Activated CD8-positive, alpha-beta T cell treated with anti-CD3 and anti-CD28 coated beads for 36 hours (primary cell): ENCODE measurements around the gene FLRT2. TPM values are rescaled to one million over a fixed set of nuclear protein-coding genes. Genes with fewer than 3 reads are reported as not detected.

Experiments used
- ATAC-seq: fragments of 200-7000 bp; cut with Tn5 transposase; one replicate; pipeline ENCODE4 v1.10.0; 2021; ENCODE audit warnings: mild to moderate bottlenecking, moderate library complexity
- CTCF ChIA-PET: fragments of 350-600 bp; sonication (Branson Sonifier 250); formaldehyde crosslinking; loops from one replicate; lab custom pipeline; 2021; ENCODE audit warnings: antibody characterized with exemption; lab: Charles Lee
- POLR2A ChIA-PET: fragments of 350-600 bp; sonication (Branson Sonifier 250); formaldehyde crosslinking; loops from one replicate; lab custom pipeline; 2021; ENCODE audit warnings: antibody characterized with exemption; lab: Charles Lee
- DNase-seq: peaks from one replicate; pipeline ENCODE4 v3.0.0-alpha.2; 2020
- H3K27ac Mint-ChIP-seq: one replicate; pipeline ENCODE4 v1.8.0; 2021; ENCODE audit warnings: mild to moderate bottlenecking, mixed read lengths
- H3K27me3 Mint-ChIP-seq: one replicate; pipeline ENCODE4 v1.8.0; 2021; ENCODE audit warnings: mixed read lengths
- H3K36me3 Mint-ChIP-seq: one replicate; pipeline ENCODE4 v1.8.0; 2021; ENCODE audit warnings: low read depth, mixed read lengths
- H3K4me1 Mint-ChIP-seq: one replicate; pipeline ENCODE4 v1.8.0; 2021; ENCODE audit warnings: low read depth, mixed read lengths
- H3K4me3 Mint-ChIP-seq: one replicate; pipeline ENCODE4 v1.8.0; 2021; ENCODE audit warnings: mild to moderate bottlenecking, moderate library complexity, mixed read lengths
- H3K9me3 Mint-ChIP-seq: one replicate; pipeline ENCODE4 v1.8.0; 2021; ENCODE audit warnings: mixed read lengths
- intact Hi-C: fragments of 100-400 bp; cut with micrococcal nuclease; formaldehyde crosslinking; loops from one replicate; pipeline ENCODE4 v1.10.0; 2022
- total RNA-seq, 2 experiments: library from RNA; stranded (reverse); gene quantifications; one replicate each; pipeline ENCODE4 v1.2.3, GENCODE V29; 2021
- TF ChIP-seq, protein P1 (sequence below): fragments of 200-600 bp; IDR thresholded peaks from one replicate; pipeline ENCODE4 v1.8.0; 2022; ENCODE audit warnings: antibody characterized with exemption, mild to moderate bottlenecking

Gene FLRT2
- total RNA-seq, 2 experiments from 2014 or later = not detected

DNA sequence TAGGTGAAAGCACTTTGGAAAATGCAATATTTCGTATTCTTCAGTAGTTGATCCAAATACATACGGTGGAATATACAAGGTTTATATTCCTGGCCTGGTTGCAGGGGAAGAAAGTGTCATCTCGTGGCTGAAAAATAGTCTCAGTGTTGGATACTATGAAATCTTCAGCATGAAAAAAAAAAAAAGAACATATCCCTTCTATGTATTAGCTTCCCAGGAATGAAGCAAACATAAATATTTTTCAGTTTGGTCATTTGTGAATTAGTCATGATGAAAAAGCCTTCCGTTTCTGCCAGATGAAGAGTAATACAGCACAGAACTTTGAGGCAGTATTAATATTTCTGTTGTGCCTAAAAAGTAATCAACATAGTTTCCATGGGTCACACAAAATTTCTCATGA lies 36.7 kb downstream of the FLRT2 start:
- ATAC-seq = no peak
- intact Hi-C loops = no loop called here
- DNase-seq = no peak
- H3K36me3 Mint-ChIP-seq = no peaks in the 10 kb centered on the region
- POLR2A ChIA-PET = no interaction called here
- H3K27ac Mint-ChIP-seq = no peak overlapping the region
- CTCF ChIA-PET = no interaction called here
- no peaks in the 10 kb centered on the region for H3K27me3 Mint-ChIP-seq
- no peak overlapping the region for H3K4me3 Mint-ChIP-seq
- H3K4me1 Mint-ChIP-seq = no peaks in the 10 kb centered on the region
- TF ChIP-seq, protein P1, sequence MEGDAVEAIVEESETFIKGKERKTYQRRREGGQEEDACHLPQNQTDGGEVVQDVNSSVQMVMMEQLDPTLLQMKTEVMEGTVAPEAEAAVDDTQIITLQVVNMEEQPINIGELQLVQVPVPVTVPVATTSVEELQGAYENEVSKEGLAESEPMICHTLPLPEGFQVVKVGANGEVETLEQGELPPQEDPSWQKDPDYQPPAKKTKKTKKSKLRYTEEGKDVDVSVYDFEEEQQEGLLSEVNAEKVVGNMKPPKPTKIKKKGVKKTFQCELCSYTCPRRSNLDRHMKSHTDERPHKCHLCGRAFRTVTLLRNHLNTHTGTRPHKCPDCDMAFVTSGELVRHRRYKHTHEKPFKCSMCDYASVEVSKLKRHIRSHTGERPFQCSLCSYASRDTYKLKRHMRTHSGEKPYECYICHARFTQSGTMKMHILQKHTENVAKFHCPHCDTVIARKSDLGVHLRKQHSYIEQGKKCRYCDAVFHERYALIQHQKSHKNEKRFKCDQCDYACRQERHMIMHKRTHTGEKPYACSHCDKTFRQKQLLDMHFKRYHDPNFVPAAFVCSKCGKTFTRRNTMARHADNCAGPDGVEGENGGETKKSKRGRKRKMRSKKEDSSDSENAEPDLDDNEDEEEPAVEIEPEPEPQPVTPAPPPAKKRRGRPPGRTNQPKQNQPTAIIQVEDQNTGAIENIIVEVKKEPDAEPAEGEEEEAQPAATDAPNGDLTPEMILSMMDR = no peak
- no peaks in the 10 kb centered on the region for H3K9me3 Mint-ChIP-seq

DNA sequence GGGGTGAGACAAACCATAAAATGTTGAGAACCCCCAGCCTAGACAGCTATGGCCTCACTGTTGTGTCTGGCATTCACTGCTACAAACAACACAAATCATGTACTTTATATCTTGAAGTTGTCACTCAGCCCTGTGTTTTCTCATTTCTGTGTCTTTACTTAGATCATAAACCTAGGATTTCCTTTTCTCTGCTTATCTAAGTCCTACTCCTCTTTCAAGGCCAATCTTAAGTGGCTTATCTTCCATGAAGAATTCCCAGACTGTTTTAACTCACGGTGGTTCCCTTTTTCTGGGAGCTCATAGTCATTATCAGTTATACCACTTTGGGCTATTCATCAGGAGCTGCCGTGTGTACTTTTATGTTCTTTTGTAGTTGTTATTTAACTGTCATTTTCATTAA lies 42.1 kb downstream of the FLRT2 start:
- intact Hi-C loops = no loop called here
- Mint-ChIP-seq H3K36me3 (no peaks in the 10 kb centered on the region), H3K4me1 (no peaks in the 10 kb centered on the region), H3K27ac (no peak overlapping the region), H3K4me3 (no peak overlapping the region), H3K27me3 (no peaks in the 10 kb centered on the region), H3K9me3 (peaks cover 2% of the 10 kb centered on the region)
- no peak for DNase-seq
- ATAC-seq = no peak
- ChIA-PET POLR2A (no interaction called here), CTCF (no interaction called here)
- TF ChIP-seq, protein P1 = no peak

DNA sequence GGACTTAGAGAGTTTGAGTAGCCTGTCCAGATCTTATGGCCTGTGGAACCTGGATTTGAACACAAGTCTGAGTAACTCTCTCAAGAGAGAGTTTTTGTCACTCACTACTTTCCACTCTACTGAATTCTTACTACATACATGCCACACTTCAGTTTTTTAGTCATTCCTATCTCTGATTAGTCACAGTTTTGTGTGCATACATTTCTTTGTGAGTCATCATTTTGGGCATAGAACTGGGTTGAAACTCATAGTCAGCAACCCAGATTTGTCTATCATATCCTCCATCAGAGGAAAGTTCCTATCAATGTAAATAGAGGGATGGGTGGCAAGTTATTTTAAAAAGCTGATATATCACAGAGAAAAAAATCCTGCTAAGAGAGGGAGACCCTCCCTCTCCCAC lies 42.9 kb downstream of the FLRT2 start:
- H3K9me3 Mint-ChIP-seq = peaks cover 2% of the 10 kb centered on the region
- intact Hi-C loops = no loop called here
- DNase-seq = no peak
- H3K27me3 Mint-ChIP-seq = no peaks in the 10 kb centered on the region
- ChIA-PET POLR2A (no interaction called here), CTCF (no interaction called here)
- no peak for ATAC-seq
- H3K4me3 Mint-ChIP-seq = no peak overlapping the region
- TF ChIP-seq, protein P1 = no peak
- H3K27ac Mint-ChIP-seq = no peak overlapping the region
- no peaks in the 10 kb centered on the region for H3K4me1 Mint-ChIP-seq
- H3K36me3 Mint-ChIP-seq = no peaks in the 10 kb centered on the region

DNA sequence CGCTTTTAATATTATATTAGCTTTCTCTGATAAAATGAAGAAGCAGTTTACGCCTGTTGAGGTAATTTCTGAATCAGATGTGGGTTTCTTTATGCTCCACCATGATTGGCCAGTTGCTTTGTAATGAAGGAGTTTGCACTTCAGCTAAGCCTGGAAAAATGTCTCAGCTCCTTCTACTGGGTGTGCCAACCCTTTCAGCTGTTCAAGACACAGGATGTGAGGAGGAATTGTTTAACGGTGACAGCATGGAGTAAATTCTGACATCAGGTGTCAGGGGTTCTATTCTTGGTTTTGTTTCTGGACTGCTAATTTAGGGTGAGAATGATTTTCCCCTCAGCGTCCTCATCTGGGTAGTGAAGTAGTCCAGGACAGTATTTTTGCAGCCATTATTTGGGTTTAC lies 43.5 kb downstream of the FLRT2 start:
- ATAC-seq = no peak
- H3K27ac Mint-ChIP-seq = no peak overlapping the region

DNA sequence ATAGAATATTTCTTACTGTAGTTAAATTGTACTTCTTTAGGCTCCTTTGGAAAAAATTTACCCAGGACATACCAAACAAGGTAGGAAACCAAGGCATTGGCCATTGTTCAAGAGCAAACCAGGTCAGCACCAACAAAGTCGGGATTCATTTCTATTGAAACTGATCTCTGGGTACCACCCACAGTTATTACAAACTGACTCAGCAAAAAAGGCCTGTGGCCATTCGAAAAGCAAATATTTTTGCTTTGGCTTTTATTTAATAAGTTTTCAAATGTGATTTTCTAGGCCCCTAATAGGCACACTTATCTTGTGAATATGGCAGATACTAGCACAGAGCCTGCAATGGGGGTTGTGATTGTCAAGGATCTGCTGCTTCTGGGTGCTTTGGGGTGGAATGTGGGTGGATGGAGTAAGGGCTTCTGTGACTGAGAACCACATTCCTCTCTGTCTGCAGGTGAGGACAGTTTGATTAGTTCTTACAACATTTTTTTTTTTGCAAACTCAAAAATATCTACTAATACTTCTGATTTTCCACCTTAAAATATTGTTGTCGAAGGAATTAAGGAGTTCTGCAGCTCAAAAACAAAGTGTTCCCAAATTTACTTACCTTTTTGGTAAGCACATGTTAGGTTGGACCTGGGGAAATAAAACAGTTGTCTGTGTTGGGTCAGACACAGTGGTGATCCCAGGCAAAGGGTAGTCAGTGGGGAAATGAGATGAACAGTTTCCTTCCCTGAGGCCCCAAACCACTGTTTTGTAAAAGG lies 45.1 kb downstream of the FLRT2 start:
- ATAC-seq = no peak
- no peak overlapping the region for H3K4me3 Mint-ChIP-seq
- H3K27me3 Mint-ChIP-seq = no peaks in the 10 kb centered on the region
- intact Hi-C loops = no loop called here
- TF ChIP-seq, protein P1 = no peak
- no peaks in the 10 kb centered on the region for H3K4me1 Mint-ChIP-seq
- H3K9me3 Mint-ChIP-seq = peaks cover 2% of the 10 kb centered on the region
- no peaks in the 10 kb centered on the region for H3K36me3 Mint-ChIP-seq
- no peak for DNase-seq
- CTCF ChIA-PET = no interaction called here
- POLR2A ChIA-PET = no interaction called here
- no peak overlapping the region for H3K27ac Mint-ChIP-seq

More for the DNA sequence above, 43.5 kb downstream of the FLRT2 start:
- no peak for DNase-seq
- ChIA-PET POLR2A (no interaction called here), CTCF (no interaction called here)
- Mint-ChIP-seq H3K4me1 (no peaks in the 10 kb centered on the region), H3K36me3 (no peaks in the 10 kb centered on the region), H3K9me3 (peaks cover 2% of the 10 kb centered on the region), H3K4me3 (no peak overlapping the region), H3K27me3 (no peaks in the 10 kb centered on the region)
- TF ChIP-seq, protein P1 = no peak
- intact Hi-C loops = no loop called here
